HG02571 (cell line): ENCODE measurements around the gene LCTL.

Experiments
- ATAC-seq: cut with Tn5 transposase; IDR thresholded peaks from one replicate; pipeline ENCODE4 v1.9.1; 2021; ENCODE audit warnings: mild to moderate bottlenecking, moderate library complexity; ENCODE audit not compliant: unreplicated experiment

Gene LCTL, protein sequence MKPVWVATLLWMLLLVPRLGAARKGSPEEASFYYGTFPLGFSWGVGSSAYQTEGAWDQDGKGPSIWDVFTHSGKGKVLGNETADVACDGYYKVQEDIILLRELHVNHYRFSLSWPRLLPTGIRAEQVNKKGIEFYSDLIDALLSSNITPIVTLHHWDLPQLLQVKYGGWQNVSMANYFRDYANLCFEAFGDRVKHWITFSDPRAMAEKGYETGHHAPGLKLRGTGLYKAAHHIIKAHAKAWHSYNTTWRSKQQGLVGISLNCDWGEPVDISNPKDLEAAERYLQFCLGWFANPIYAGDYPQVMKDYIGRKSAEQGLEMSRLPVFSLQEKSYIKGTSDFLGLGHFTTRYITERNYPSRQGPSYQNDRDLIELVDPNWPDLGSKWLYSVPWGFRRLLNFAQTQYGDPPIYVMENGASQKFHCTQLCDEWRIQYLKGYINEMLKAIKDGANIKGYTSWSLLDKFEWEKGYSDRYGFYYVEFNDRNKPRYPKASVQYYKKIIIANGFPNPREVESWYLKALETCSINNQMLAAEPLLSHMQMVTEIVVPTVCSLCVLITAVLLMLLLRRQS

DNA sequence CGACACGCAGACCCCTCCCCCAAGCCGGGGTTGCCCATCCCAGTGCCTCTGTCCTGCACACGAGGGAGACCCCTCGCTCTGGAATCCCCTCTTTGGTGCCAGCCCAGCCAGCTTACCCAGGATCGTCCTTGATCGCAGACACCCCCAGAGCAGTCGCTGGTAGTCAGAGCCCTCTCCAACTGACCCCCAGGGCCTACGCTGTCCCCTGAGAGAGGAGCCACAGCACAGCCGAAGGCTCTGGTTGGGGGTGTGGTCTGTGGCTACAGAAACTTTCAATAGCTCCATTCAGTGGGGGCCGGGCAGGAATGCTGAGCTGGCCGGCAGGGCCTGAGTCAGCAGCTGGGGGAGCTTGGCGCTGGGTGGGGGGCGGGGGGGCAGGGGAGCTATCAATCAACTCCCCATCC is at the start of gene LCTL:
Gene LCTL (minus strand): TSS at position 258 of the 404 bp plus-strand sequence. CDS start 633 bp downstream, outside the sequence.
- ATAC-seq: no peak

DNA sequence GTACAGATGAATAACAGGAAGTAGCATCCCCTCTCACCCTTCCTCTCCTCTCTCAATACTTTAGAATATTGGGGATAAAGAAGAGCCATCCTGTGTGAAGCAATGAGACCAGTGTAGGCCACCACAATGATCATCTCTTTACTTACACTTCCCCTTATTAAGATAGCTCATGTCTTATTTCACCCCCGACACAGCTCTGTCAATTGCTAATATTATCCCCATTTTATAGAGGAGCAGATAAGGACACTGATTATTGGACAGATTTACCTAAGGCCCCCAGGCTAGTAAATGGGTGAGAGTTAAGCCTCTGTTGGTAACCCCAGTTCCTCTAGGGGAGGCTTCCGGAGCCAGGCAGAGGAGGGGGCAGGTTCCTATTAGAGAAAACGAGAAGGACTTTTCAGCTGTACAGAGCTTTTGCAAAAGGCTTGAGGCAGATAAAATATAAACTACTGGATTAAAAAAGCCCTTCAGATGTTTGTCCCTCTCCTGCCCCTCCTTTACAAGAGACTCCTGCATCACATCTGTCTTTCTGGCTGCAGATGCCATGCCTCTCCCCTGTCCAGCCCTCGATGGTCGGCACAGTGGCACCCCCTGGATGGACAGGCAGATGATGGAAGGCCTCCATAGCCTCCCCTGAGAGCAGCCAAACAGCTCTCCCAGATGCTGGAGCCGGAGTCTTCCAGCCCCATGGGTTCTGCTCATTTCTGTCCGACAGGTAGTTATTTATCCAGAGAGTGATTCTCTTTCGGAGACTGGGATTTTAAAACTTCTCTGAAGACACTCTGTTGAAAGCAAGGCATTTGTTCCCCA is 49.4 kb upstream of the LCTL start:
- no peak for ATAC-seq

DNA sequence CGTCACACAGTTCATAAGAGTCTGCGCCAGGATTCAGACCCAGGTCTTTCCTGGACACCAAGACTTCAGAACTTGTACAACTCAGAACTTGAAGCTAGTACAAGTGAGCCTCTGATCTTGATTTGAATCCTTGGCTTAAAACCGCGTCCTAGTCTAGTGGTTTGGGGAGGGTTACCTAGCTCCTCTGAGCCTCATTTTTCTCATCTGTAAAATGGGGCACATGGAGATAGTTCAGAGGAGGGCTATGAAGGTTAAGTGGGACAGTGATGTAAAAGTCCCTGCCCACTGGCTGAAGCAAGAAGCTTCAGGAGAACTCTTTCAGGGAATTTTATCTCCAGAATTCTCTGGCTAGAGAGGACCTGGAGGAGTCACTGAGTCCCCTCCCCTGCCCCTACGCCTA is 48.7 kb upstream of the LCTL start:
- no peak for ATAC-seq

DNA sequence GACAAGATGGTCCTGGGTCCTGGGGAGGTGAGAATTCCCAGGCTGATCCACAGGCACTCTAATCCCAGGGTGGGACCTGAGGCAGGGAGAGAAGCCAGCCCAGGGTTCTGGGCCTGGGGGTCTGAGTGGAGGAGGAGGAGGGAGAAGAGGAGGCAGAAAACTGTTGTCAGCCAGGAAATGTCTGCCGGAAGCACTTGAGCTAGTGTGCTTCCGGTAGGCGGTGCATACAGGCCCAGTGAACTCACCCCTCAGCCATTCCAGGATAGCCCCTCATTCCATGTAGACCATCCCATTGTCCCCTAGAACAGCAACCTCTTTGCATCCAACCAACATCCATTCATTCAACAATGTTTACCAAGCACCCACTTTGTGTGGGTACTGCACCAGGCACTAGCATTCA is 47.9 kb upstream of the LCTL start:
- ATAC-seq: no peak

DNA sequence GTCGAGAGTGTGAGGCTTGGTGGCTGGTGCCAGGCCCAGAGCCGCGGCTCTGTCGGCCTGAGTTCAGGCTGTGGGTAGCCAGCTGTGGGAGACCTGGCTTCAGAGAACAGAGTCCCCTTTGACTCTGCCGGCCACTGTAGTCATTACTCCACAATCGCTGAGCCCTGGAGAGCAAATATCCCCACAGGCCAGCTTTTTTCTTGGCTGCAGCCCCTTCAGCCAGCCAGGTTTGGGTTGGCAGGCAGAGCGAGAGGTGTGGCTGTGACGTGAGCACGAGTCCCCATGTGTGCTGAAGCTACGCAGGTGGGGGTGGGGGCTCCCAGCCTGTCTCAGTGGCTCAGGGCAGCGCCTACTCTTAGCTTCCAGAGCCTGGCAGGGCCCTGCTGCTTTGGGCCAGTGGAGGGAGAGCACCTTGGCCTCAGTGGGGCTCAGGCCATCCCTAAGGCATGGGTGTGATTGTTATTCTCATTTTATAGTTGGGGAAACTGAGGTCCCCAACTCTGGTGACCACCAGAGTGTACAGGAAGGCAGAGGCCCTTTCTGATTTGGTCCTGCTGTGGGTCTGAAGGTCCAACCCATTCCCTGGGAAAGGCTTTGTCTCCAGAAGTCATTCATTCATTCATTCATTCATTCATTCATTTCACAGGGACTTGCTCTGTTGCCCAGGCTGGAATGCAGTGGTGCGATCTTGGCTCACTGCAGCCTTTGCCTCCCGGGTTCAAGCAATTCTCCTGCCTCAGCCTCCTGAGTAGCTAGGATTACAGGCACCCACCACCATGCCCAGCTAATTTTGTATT is 45.7 kb upstream of the LCTL start:
- ATAC-seq: no peak

DNA sequence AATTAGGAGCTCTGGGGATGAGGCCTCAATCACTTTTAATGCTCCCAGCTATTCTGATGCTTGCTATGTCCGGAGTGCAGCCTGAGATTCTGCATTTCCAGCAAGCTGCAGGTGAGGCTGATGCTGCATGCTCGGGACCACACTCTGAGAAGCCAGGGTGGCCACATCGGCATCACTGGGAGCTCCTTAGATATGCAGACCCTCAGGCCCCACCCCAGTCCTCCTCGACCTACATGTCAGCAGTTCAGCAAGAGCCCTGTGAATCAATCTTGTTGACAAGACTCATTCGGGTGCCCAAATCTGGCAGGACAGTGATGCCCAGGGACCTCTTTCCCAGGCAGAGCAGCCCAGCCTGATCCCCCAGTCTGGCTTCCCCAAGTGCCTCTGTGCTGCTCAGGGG is 44.1 kb upstream of the LCTL start:
- no peak for ATAC-seq

DNA sequence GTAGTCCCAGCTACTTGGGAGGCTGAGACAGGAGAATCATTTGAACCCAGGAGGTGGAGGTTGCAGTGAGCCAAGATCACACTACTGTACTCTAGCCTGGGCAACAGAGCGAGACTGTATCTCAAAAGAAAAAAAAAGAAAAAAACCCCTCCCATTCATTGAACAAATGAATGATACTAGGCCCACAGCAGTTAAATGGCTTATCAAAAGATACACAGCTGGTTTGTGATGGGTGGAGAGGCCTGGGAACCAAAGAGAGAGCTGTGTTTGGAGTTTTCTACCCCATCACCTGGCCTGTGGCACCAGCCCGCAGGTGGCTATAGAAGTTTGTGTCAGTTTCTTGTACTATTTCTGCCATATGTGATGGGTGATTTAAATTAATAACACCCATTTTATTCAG is 43.1 kb upstream of the LCTL start:
- no peak for ATAC-seq

DNA sequence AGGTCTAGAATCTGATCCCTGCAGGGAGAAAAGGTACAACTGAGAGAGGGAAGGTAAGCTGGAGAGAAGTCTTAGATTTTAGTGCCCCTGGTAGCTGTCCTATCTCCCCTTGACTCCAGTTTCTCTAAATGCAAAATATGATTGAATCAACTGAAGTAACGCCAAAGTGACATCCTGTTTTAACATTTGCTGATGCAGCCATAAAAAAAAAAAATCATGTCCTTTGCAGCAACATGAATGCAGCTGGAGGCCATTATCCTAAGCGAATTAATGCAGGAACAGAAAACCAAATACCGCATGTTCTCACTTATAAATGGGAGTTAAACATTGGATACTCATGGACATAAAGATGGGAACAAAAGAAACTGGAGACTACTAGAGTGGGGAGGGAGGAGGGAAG is 42.4 kb upstream of the LCTL start:
- no peak for ATAC-seq

DNA sequence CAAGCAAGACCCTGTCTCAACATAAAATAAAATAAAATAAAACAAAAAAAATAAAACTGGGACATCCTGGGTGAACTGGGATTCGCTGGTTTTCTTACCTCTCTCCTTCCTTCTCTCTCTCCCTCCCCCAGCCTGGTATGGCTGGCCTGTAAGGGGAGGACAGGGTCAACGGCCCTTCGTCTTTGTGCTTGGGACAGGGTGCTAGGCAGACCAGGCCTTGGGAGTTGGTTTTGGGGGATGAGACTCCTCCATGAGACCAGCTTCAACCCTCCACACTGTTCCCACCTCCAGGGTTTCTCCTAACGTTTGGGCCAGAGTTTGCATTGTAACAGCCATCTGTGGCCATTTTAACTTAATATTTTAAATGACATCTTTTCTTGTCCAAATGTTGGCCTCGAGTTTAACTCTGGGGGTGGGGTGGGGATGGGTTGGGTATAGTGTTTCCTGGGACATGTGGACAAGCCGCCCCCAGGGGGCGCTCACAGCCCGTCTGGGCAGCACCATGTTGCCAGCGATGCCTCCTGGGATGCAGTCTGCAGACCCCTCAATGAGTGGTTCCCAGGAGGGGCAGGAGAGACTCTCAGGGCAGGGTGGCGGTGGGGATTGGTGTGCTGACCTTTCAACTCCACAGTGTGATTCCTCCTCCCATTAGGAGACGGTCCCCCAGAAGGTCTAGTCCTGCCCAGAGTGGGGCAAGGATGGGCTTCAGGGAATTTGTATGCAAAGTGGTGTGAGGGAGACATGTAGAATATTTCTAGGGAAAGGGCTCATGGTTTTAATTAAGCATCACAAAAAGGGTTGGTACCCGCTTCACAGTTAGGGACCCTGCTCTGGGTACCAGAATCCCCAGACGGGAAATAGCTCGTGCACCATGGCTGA is 37.7 kb upstream of the LCTL start:
- no peak for ATAC-seq

DNA sequence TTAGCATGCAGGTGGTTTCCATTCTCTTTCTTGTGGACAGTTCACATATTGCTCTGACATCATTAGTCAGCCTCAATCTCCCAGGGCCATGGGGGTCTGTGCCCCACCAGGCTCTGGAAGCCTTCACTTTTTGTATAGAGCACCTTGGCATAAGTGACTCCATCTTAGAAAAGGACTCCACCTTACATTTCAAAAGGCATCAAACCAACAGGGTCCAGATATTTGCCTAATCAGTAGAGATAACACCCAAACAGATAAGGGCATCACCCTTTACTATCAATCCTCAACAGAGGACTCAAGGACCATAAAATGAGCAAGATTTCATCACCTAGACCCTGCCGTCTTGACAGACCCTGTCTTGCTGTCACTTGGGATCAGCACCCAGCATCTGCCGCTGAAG is 35.7 kb upstream of the LCTL start:
- ATAC-seq: no peak

DNA sequence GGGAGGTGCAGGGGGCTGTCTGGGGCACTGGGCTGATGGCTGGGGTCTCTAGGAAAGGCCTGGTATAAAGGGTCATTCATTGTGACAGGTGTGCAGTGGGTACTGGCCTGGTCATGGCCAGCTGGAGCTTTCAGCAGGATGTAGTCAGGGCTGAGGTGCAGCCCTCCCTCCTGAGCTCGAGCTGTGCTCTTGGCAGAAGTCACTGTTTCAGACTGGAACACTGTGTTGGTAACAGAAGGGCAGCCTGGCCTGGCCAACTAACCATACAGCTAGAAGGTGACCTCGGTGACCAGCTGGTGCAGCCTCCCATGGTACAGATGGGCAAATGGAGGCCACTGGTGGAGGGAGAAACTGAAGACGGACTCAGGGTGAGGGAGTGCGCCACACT is 34.4 kb upstream of the LCTL start:
- ATAC-seq: no peak

DNA sequence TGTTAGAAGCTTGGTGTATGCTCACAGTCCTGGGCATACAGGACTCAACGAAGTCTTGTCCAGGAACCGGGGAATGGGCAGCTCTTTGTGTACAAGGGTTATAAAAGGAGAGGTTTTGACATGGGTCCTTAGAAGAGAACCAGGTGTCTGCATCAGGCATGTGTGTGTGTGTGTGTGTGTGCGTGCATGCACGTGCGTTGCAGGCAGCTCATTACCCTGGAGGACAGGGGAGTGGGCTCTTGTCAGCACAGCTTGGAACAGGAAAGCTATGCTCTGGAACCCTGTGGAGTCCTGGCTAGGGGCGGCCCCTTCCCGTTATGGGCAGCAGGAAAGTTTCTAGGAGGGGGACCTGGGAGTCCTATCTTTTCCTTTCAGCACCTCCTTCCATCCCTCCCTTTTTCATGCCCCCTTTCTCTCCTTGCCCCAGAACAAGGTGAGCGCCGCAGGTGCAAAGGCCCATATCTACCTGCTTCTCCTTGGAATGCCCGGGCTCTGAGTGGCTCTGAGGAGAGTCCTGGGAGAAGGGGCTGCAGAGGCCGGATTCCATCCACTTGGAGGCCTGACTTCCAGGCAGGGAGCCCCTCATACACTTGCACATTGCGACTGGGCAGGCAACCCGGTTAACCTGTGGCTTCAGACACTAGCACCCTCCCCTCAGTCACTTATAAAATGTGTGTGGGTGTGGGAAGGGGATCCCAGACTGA is 33.9 kb upstream of the LCTL start:
- no peak for ATAC-seq

DNA sequence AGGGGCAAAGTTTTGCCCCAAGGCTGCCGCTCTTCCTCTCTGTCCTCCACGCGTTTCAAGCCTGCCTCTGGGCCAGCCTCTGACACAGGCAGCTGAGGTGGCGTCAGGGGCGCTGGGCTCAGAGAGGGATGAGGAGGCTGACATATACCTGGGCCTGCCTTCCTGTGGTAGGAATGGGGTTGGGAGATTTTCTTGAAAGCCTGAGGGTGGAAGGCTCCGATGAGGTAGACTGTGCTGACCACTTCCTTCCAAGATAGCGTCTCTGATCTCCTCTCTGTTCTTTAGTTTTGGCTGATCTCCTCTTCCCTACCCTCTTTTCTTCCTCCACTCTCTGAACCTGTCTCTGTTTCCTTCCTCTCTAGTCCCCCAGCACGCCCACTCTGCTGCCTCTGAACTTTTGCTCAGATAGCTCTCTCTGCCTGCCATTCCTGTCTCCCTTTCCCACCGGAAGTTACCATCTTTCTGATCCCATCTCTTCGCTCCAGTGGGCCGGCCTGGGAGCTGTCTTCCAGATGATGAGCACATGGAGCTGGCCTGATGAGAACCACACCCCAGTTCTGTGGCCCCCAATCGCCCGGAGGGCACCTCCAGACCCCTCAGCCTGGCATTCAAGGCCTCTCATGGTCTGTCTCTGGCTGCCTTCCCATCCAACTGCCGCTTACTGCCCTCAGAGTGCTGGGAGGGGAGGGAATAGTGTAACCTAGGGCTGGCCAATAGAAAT is 32.5 kb upstream of the LCTL start:
- ATAC-seq: no peak

DNA sequence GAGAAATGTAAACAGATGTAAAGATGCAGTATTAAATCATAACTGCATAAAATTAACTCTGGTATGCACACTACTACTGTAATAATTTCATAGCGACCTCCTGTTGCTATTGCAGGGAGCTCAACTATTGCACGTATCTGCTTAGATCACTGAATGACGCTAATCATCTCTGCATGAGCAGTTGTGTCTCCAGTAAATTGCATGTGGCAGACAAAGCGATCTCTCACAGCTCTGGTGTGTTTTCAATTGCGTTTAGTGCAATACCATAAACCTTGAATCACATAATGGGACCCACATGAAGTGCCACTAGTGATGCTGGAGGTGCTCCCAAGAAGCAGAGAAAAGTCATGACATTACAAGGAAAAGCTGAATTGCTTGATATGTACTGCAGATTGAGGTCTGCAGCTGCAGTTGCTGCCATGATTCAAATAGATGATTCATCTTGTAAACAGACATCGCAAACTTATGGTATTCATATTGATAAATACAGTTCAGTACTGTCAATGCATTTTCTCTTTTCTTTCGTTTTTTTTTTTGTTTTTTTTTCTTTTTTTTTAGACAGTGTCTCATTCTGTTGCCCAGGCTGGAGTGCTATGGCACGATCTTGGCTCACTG is 30.2 kb upstream of the LCTL start:
- no peak for ATAC-seq

DNA sequence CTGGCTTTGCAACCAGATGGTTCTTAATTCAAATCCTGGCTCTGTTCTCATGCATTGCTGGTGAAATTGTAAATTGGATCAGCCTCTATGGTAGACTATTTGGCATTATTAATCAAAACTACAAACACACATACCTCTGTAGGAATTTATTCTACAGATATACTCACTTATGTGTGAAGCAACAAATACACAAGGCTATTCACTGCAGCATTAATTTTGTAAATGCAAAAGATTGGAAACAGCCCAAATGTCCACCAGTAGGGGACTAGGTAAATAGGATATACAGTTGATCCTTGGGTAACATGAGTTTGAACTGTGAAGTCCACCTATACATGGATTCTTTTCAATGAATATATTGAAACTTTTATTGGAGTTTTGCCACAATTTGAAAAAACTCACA is 29.5 kb upstream of the LCTL start:
- no peak for ATAC-seq

DNA sequence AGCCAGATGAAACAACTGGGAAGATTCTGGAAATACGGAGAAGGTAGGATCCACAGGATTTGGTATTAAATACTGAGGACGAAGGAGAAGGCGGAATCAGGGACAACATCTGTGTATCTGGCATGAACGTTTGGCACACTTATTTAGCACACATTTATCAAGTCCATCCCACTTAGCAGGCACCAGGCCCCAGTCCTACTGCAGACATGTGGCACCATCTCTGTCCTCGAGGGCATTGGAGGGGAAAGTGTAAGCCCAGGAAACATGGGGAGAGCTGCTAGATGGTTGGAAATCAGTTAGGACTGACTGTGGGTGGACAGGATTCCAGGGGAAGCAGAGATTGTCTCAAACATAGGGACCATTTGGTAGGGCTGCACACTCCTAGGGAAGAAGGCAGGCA is 29.0 kb upstream of the LCTL start:
- ATAC-seq: no peak

DNA sequence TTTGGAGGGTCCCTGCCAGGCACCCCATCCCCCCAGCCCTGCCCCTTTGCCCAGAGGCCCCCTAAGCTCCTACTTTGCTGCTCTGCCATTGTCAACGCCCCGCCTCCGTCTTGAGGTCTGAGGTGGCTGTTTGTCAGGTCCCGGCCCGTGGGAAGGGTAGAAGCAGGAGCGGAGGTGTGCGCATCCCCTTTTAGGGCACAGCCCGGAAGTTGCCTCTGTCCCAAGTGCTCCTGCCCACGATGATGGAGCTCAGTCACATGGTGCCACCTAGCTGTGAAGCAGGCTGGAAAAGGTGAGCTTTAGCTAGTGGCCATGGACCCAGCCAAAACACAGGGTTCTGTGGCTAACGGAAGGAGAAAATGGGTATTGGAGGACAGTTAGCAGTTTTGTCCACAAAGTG is 28.5 kb upstream of the LCTL start:
- ATAC-seq: no peak

DNA sequence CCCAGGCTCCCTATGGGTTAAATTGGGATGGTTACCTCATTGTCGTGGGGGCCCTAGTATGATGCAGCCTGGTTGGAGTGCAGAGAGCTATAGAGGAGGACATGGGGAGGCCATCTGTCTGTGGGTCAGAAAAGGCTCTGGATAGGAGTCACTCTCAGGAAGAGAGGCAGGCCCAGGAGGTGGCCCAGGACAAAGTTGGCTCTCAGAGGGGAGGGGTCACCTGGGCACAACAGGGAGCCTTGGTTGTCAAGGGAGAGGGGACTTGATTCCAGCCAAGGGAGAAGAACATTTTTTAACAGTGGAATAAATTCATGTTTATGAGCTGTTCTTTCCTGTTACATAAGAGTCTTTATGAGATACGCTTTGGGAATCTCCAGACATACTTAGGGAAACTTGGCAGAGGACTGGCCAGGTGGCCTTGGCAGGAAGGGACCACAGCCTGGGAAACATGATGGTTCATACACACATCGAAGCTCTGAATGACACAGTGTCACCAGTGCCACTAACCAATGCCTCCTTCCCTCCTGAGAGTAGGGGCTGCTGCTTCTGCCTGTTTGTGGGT is 27.5 kb upstream of the LCTL start:
- no peak for ATAC-seq
